ENCODE measurements around the gene SCUBE1.

Gene SCUBE1

DNA sequence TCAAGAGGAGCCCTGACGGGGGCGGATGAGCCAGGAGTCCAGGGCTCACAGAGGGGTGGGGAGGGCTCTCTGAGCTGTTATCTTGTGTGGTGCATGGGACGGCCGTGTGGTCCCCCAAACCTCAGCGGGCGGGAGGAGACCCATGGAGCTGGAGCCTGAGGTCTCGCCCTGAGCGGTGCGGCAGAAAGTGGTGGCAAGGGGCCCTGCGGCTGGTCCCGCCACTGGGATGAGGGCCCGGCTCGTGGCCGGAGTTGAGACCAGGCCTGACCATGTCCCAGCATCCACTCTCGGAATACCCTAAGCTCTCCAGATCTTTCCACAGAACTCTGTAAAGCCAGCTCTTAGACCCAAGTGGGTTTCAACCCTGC is 133.7 kb downstream of the SCUBE1 start:
- FAIRE-seq: no peak

DNA sequence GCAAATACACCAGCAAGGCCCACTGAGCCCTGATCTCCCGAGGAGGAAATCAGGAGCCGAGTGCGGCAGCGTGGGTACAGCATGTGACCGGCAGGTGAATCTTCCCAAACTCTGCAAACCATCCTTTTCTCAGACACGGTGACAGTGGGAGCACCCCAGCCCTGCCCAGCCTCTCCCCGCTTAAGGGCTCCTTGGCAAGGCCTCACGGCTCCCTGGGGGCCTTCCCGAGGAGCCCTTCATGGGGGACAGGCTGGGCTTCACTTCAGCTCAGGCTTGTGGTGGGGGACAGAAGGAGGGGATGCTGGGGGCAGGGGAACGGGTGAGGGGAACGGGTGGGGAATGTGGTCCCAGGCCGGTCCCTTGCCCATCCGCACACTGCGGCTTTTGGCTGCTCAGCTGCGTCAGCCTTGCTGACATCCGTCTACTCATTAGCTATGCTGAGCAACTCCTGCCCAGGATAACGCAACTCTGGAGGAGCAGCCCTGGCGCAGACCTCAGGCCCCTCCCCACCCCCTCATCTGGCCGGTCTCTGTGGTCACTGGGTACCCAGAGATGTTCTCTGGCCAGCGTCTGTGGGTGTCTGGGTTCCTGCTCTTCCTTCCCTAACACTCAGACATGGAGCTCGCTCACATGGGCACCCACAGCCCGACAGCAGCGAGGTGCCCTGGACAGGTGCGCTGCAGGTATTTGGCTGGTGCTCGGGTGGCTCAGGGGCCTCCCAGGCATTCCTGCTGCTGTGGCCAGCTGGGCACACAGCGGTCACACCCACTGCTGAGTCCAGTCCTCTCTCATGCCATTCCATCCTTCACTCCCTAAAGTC is 134.3 kb downstream of the SCUBE1 start:
- FAIRE-seq: no peak

DNA sequence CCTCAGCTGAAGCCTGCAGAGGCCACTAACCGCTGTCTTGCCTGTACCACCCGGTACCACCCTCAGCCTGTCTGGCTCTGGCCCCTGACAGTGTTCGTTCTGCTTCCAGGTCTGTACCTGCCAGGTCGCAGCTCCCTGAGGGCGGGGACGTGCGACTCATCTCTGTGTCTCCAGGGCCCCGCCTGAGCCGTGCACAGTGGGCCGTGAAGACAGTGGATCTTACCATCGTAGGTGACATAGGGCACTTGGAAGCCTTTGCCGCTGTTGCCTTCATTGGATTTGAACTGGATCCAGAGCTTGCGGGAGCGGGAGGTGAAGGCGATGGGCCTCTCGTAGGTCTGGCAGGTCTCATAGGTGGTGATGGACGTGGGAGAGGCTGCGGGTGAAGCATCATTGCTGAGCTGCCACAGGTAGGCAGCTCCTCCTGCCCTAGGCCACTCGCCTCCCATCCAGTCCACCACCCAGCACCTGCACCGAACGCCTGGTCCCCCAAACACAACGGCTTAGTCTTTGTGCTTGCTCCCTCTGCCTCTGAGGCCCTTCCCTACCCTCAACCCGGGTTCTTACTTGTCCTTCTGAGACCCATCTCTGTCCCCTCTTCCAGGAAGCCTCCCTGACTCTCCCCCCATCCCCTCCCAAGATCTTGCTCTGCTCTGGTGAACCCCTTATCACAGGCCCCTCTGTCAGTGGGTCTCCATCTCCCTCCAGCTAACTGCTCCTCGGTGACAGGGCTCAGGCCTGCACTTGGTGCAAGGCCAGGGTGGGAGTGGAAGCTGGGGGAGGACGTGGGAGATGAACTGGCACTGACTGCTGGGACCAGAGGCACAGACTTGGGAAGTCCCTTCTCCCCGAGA is 135.1 kb downstream of the SCUBE1 start:
- FAIRE-seq: no peak

DNA sequence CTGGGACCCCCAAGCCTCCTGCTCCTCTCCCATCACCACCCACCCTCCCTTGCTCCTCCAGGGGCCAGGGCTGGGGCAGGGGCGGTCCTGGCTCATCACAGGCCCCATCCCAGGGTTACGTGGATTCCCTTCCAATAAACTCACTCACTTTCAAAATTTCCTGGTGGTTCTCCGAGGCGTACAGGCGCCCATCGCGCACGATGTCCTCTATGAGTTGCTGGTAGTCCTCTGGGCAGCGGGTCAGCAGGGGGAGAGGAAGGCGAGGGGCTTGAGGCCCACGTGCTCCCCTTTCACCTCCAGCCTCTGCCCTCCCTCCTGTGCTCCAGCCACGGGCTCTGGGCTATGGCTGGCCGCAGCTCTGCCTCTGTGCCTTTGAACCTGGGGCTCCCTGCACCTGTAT is 135.8 kb downstream of the SCUBE1 start:
- FAIRE-seq: no peak

DNA sequence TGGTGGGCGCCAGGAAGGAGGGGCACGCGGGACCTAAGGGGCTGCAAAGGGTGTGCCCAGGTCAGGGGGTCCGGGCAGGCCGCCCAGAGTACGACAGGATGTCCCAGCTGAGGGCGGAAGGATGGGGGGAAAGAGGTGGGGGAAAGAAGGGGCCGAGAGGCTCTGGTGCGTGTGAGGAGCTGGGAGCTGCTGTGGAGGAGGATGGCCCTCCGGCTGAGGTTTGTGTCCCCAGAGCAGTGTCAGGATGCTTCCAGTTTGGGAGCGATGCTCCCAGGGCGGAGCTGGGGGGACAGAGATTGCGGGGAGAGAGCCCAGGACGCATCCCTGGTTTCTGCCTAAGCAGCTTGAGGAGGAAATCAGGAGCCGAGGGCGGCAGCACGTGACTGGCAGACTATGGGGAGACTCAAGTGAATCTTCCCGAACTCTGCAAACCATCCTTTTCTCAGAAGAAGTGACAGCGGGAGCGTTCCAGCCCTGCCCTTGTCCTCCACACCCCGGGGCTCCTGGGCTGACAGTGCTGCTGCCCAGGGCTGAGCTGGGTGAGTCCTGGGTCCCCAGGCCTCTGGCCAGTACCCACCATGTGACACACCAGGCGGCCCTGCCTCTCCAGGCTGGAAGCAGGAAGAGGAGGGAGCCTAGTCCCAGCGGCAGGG is 136.5 kb downstream of the SCUBE1 start:
- FAIRE-seq: no peak

DNA sequence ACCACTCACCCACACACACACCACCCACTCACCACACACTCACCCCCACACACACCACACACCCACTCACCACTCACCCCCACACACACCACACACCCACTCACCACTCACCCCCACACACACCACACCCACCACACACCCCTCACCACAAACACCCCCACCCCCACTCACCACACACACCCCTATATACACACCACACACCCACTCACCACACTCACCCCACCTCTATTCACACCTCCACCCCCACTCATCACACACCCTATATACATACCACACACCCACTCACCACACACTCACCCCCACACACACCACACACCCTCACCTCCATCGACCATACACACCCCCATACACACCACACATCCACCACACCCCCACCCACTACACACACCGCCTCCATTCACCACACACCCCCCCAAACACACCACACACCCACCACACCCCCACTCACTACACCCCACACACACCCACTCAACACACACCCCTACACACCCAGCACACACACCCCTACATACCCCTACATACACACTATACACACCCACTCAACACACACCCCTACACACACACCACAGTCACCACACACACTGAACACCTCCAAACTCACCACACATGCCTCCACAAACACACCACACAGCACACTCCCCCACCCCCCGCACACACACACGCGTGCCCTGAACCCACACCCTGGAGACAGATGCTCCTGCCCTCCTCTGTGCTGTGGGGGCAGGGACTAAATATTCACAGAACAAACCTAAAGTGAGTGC is 137.2 kb downstream of the SCUBE1 start:
- FAIRE-seq: no peak

DNA sequence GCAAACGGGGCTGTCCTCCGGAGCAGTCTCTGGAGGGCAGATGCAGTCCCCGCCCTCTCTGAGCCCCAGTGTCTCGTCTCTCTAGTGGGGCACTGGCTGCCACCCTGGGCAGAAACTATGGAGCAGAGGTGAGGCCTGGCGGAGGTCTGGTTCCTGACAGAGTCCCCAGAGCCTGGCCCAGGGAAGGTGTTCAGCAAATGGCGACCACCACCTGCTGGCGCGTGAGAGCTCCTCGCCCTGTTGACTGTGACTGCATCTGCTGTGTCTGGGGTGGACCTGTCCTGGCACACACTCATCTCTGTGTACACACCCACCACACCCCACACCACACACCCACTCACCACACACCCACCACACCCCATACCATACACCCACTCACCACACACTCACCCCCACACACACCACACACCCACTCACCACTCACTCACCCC is 137.9 kb downstream of the SCUBE1 start:
- FAIRE-seq: no peak

DNA sequence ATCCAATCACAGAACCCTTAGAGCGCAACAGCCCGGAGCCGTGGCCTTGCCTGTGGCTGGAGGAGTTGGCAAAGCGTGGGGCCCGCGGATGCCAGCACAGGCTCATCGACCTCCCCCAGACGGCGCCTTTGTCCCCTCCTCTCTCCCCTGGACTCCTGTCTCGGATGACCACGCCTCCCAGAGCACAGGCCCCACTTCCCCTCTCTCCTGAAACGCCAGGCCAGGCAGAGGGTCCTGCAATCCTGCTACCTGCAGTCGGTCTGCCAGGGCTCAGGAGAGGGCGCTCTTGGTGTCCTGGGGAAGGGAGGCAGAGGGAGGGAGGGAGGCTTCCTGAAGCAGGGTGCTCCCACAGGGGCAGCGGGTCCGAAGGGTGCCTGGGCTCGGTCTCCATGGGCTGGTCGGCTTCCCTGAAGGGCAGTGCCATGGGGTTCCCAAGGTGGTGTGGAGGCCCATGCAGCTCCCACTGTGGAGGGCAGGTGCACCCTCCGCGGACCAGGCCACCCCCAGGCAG is 139.6 kb downstream of the SCUBE1 start:
- FAIRE-seq: no peak

DNA sequence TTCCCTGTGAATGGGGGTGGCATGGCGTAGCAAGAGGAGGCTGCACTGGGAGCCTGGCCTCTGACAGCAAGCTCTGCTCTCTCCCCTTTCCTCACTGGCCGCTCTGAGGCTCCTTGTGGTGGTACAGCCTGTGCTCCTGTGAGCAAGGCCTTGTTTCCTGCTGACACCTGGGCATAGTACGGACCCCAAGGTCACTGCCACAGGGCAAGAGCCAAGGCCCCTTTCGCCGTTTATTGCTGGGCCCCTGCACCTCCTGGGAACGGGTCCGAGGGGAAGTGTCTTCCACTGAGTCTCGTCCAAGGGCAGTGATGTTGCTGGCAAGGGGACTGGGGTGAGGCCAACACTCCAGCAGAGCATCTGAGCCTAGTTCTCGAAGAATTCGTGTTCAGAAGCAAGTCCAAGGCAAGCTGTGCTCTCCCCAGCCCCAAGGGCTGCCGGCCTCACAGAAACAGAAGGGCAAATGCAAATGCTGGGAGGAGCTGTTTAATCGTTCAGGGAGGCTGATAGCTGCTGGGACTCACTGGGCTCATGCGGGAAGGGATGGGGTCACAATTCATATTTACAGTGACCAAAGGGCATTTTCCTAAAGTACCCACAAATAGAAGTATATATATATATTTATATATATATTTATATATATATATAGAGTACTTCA is 140.3 kb downstream of the SCUBE1 start:
- FAIRE-seq: no peak

DNA sequence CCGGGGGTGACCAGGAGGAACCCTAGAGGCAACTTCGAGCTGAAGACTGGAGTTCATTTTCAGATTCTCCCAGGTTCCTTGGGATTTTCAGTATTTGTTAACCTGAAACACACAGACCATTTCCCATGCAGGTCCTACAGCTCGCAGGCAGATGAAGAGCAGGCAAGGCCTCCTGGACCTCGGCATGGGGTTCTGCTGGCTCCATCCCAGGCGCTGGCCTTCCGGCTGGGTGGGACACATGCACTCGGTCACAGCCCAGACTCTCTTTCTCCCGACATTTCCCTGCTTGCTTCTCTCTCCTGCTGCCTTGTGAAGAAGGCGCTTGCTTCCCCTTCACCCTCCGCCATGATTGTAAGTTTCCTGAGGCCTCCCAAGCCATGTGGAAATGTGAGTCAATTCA is 140.8 kb downstream of the SCUBE1 start:
- FAIRE-seq: no peak

DNA sequence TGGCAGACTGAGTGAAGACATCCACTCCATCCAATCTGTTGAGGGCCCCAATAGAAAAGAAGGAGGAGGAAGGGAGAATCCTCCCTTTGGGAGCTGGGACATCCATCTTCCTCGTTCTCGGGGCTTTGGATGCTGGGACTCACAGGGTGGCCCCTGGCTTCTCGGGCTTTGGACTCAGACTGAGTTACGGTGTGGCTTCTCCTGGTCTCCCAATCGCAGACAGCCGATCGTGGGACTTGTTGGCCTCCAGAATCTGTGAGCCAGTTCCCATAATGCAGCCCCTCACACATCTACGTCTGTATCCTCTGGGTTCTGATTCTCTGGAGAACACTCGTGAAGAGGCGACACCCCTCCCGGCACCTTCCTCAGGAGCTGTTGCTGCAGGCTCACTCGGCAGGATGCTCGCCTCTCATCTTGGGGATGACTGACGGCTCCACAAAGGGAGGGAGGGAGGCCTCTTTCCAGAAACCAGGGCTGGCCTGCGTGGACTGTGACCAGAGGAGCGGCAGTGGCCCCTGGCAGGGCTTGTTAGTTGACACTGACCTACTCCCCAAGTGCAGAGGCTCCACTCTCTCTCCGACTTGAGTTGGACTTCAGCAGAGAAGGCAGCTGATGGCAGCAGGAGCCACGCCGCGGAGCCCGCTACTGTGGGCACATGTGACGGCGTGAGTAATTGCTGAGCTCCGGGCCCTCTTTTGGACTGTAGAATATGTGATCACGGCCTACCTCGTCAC is 141.5 kb downstream of the SCUBE1 start:
- no peak for FAIRE-seq

DNA sequence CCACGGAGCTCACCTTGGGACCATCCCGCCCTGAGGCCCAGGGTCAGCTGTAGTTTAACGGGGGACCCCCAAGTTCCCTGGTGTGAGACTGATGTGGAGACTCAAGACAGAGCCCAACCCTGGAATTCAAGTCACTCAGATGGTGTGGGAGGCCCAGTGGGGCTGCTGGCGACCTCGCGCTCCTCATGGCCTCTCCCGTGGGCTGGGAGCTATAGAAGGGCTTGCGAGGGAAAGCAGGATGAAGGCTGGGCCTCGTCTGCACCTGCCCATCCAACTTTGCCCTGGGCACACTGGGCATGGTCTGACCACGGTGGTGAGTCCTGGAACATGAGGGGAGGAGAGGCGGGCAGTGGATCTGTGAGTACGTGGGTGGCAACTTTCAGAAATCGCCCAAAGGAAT is 142.6 kb downstream of the SCUBE1 start:
- FAIRE-seq: no peak

DNA sequence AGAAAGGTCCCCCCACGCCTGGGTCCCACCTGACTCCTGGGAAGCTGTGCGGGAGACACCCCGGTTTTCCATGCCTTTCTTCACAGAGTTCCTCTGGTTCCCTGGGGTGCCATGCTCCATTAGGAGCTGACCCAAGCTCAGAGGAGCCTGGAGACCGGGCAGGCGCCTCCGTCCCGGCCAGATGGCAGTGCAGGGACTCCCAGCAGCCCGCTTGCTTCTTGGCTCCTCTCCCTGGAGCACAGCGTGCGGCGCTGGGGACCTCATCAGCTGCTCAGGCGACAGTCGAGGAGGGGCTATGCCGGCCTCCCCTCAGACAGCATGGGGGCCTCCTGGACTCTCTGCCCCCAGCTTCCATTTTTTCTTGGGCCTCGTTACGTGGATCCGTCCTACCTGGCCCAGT is 143.1 kb downstream of the SCUBE1 start:
- FAIRE-seq: no peak

DNA sequence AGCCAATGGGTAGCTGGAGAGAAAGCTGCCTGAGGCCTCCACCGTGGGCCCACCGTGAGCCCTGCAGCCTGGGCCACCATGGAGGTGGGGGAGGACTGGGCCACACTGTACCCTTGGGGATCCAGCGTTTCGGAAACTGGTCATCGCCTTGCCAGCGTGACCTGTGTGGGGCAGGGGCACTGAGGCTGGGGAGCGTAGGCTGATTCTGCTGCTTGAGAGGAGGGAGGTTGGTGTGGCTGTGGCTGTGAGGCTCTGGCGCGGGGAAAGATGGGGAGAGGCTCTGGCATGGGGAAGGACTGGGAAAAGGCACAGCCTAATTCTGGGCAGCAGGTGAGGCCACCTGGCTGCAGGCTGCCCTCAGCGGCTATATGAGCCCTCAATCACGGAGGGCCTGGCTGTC is 143.6 kb downstream of the SCUBE1 start:
- FAIRE-seq: no peak

DNA sequence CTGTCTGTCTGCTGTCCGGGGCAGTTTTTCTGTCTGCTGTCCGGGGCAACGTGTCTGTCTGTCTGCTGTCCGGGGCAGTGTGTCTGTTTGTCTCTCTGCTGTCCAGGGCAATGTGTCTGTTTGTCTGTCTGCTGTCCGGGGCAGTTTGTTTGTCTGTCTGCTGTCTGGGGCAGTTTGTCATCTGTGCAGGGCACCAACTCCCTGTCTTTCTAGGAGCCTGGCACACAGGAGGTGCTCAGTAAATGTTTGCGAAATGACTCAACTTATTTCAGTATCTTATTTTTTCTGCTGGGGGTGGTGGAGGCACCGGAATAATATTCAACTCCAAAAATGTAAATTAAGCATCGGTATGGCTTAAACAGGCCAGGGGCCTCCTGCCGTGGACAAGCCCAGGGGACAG is 144.2 kb downstream of the SCUBE1 start:
- FAIRE-seq: no peak

DNA sequence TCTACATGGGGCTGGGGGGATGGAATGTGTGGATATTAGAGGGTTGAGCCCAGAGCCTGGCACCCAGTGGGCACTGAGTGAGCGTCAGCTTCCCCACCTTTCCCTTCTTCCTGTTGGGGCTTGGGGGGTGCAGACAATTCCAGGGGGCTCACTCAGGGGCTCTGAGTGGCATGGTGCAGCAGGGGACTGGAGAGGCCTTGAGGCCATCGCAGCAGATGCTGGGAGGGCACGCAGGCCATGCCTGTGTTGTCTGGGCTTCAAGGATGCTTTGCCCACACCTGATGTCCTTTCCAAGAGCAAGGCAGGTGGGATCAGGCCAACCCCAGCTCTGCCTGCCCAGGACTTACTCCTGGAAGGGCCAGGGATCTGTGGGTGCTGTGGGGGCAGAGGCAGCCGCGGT is 145.0 kb downstream of the SCUBE1 start:
- no peak for FAIRE-seq

DNA sequence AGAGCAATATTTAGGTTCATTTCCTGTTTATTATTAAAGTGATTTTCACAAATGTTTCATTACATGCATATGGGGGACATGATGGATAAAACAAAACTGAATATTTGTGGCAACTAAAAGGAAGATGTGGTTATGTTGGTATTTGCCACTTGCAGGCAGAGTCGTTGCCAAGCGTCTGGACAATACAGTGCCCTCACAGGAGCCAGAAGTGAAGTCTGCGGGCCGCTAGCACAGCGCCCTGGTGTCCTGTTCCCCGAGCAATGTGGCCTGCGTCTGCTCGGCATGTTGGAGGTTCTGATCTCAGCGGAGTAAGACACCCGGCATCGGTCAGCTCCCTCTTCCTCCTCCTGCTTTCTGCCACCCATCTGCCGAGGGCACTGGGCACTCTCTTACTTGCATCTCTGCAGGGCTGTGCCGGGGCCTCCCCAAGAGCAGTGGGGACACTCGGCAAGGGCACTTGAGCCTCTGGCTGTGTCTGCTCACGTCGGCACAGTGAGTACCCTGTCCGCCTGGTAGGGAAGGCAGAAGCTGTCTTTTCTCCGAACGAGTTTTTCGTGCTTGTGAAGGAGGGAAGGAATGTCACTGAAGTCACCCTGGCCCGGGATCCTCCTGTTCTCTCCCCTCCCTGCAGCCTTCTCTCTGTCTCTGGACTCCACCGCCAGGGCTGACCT is 145.8 kb downstream of the SCUBE1 start:
- no peak for FAIRE-seq

DNA sequence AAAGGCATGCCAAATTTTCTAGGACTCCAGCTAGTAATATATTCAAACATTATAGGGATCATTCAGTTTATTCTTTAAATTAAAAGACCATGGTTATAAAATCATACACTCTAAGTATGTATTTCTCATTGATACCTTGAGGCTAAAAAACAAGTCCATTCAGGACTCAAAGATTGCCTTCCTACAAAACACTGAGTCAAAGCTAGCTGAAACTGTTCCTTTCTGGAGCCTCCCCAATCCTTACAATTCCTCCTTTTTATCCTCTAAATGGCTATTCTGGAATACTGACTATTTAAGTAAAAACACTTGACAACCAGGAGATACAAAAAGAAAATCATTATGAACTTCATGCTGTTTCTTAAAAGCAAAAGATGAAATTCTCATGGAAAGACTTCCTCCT is 151.3 kb downstream of the SCUBE1 start:
- FAIRE-seq: no peak

DNA sequence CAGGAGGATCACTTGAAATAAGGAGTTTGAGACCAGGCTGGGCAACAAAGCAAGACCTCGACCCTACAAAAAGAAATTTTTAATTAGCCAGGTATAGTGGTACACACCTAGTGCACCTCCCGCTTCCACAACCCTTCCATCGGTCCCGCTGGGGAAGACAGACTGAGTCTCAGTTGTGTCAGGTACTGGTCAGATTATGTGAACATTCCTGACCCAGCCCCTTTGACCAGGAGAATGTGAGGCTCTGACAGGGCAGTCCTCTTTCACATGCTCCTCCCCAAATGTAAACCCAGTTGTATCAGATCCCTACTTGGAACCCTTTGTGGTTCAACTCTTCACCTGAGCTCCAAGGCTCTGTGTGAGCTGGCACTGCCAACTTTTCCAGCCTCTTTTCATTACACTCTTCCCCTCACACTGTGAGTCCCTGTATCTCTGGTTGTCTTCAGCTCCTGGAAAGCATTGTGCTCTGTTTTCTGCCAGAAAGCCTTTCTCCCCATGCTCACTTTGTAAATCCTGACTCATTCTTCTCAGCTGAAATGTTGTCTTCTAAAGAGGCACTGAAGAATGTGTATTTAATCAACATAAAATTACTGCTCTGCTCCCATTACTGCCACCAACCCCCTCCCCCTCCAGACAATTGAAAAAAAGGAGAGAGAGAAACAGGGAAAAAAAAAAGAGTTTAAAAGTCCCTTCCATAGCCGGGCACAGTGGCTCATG is 154.2 kb downstream of the SCUBE1 start:
- no peak for FAIRE-seq

Data from A204.1 (cell line).